HepG2 (cell line): ENCODE measurements around the gene PTPN18. TPM values are rescaled to one million over a fixed set of nuclear protein-coding genes. Genes with fewer than 3 reads are reported as not detected.

Experiments
- HHEX ChIP-seq: IDR thresholded peaks from 2 replicates; pipeline ENCODE4 v1.6.1; 2016; ENCODE audit warnings: control low read depth
- MAX ChIP-seq: IDR thresholded peaks from 2 replicates; pipeline ENCODE4 v1.6.1; 2012; ENCODE audit warnings: inconsistent platforms
- NRL ChIP-seq: sonication (generic); formaldehyde crosslinking; IDR thresholded peaks from 2 replicates; pipeline ENCODE4 v1.5.0; 2020; ENCODE audit warnings: missing genetic modification reagents, mild to moderate bottlenecking, moderate library complexity, borderline replicate concordance
- PITX1 ChIP-seq: sonication (generic); formaldehyde crosslinking; IDR thresholded peaks from 2 replicates; pipeline ENCODE4 v1.5.1; 2020; ENCODE audit warnings: mild to moderate bottlenecking, missing genetic modification reagents
- ZNF225 ChIP-seq: sonication (generic); formaldehyde crosslinking; IDR thresholded peaks from 2 replicates; pipeline ENCODE4 v1.4.0; 2020; ENCODE audit warnings: mild to moderate bottlenecking, missing genetic modification reagents
- ZNF260 ChIP-seq: sonication (generic); formaldehyde crosslinking; IDR thresholded peaks from 2 replicates; pipeline ENCODE4 v1.4.0; 2020; ENCODE audit warnings: missing genetic modification reagents, low read depth, mild to moderate bottlenecking, borderline replicate concordance
- ZNF383 ChIP-seq: sonication (generic); formaldehyde crosslinking; IDR thresholded peaks from 2 replicates; pipeline ENCODE4 v1.4.0; 2020; ENCODE audit warnings: missing genetic modification reagents, mild to moderate bottlenecking, borderline replicate concordance
- ZNF644 ChIP-seq: IDR thresholded peaks from 2 replicates; pipeline ENCODE4 v1.6.1; 2016; ENCODE audit warnings: low read depth
- ZNF770 ChIP-seq: sonication (generic); formaldehyde crosslinking; IDR thresholded peaks from 2 replicates; pipeline ENCODE4 v1.5.0; 2020; ENCODE audit warnings: mild to moderate bottlenecking, missing genetic modification reagents
- polyA plus RNA-seq, 8 experiments: library from polyadenylated mRNA; depleted of rRNA in 3 of 8; stranded (reverse) in 7 of 8; unstranded in 1 of 8; fragments of >200 nt; fragmentation: Illumina TruSeq in 4 of 8; extraction: Trizol in 4 of 8; gene quantifications; 2 replicates each; pipeline versions ENCODE4 v1.2.1 to v1.2.3, GENCODE V29; 2011 to 2016; ENCODE audit warnings: low read depth in 4 of 8, missing spikeins in 1 of 8, mixed read lengths in 1 of 8; ENCODE audit not compliant: insufficient read depth in 1 of 8
- total RNA-seq, 5 experiments: library from RNA; depleted of rRNA; stranded (reverse); fragments of >200 nt; fragmentation: Illumina TruSeq; extraction: Trizol; gene quantifications; 2 replicates each; pipeline ENCODE4 v1.2.3, GENCODE V29; 2016; ENCODE audit warnings: low read depth in 1 of 5
- TF ChIP-seq, protein P1 (sequence below): IDR thresholded peaks from 2 replicates; pipeline ENCODE4 v1.6.1; 2016; ENCODE audit warnings: low read depth, control low read depth
- TF ChIP-seq, protein P2 (sequence below): sonication (generic); formaldehyde crosslinking; conservative IDR thresholded peaks from 2 replicates; pipeline ENCODE4 v1.4.0; 2020; ENCODE audit warnings: missing genetic modification reagents
- TF ChIP-seq, protein P3 (sequence below): sonication (generic); formaldehyde crosslinking; IDR thresholded peaks from 2 replicates; pipeline ENCODE4 v1.8.1; 2023; ENCODE audit warnings: mild to moderate bottlenecking, missing genetic modification reagents, borderline replicate concordance

The PTPN18 gene
- total and polyA plus RNA-seq, 2 of the 13 experiments (the other 11 are each of a cell fraction or from before 2014, with no cell fraction given) = 14.8 to 39.6 TPM

- TF ChIP-seq ZNF383 (CRISPR knock-in tag) = no peak
- 0 out of 2 replicates have a peak, but pooled peaks have one; percentile 16 for TF ChIP-seq MAX
- TF ChIP-seq HHEX = 0 out of 2 replicates have a peak, but pooled peaks have one; percentile 13
- TF ChIP-seq ZNF770 (CRISPR knock-in tag) = no peak
- TF ChIP-seq ZNF260 (CRISPR knock-in tag) = no peak
- TF ChIP-seq ZNF644 (CRISPR knock-in tag) = no peak
- no peak for TF ChIP-seq ZNF225 (CRISPR knock-in tag)
- TF ChIP-seq, protein P1, sequence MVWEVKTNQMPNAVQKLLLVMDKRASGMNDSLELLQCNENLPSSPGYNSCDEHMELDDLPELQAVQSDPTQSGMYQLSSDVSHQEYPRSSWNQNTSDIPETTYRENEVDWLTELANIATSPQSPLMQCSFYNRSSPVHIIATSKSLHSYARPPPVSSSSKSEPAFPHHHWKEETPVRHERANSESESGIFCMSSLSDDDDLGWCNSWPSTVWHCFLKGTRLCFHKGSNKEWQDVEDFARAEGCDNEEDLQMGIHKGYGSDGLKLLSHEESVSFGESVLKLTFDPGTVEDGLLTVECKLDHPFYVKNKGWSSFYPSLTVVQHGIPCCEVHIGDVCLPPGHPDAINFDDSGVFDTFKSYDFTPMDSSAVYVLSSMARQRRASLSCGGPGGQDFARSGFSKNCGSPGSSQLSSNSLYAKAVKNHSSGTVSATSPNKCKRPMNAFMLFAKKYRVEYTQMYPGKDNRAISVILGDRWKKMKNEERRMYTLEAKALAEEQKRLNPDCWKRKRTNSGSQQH (CRISPR knock-in tag) = 0 out of 2 replicates have a peak, but pooled peaks have one; percentile 44
- TF ChIP-seq NRL = peak; percentile 20; the same call in 1 of the 2 replicates
- TF ChIP-seq, protein P2, sequence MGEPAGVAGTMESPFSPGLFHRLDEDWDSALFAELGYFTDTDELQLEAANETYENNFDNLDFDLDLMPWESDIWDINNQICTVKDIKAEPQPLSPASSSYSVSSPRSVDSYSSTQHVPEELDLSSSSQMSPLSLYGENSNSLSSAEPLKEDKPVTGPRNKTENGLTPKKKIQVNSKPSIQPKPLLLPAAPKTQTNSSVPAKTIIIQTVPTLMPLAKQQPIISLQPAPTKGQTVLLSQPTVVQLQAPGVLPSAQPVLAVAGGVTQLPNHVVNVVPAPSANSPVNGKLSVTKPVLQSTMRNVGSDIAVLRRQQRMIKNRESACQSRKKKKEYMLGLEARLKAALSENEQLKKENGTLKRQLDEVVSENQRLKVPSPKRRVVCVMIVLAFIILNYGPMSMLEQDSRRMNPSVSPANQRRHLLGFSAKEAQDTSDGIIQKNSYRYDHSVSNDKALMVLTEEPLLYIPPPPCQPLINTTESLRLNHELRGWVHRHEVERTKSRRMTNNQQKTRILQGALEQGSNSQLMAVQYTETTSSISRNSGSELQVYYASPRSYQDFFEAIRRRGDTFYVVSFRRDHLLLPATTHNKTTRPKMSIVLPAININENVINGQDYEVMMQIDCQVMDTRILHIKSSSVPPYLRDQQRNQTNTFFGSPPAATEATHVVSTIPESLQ (CRISPR knock-in tag) = no peak
- TF ChIP-seq, protein P3, sequence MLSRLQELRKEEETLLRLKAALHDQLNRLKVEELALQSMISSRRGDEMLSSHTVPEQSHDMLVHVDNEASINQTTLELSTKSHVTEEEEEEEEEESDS = no peak
- TF ChIP-seq PITX1 = 0 out of 2 replicates have a peak, but pooled peaks have one; percentile 7
These were observed 34.7 kb downstream of the PTPN18 start (continued) for GRCh38 chr2:130390460-130391057.
